Measurements from ENCODE around the gene NMNAT2. TPM values are rescaled to one million over a fixed set of nuclear protein-coding genes. Genes with fewer than 3 reads are reported as not detected.

NMNAT2 gene
- polyA plus RNA-seq, 4 donors = 3.0 to 12.9 (median 4.8) TPM

GRCh38 chr1:183291802-183292514, 126.2 kb downstream of the NMNAT2 start:
- no peak for DNase-seq (ENCODE audit: low read depth in 4 of 4, low spot score in 3 of 4)

GRCh38 chr1:183291216-183291762, 126.9 kb downstream of the NMNAT2 start:
- no peak for DNase-seq (ENCODE audit: low read depth in 4 of 4, low spot score in 3 of 4)

- DNase-seq (ENCODE audit: low read depth in 4 of 4, low spot score in 3 of 4) = no peak
These were observed 127.6 kb downstream of the NMNAT2 start for GRCh38 chr1:183290628-183291027.

- DNase-seq (ENCODE audit: low read depth in 4 of 4, low spot score in 3 of 4) = no peak
These were observed 129.1 kb downstream of the NMNAT2 start for GRCh38 chr1:183289051-183289496.

- no peak for DNase-seq (ENCODE audit: low read depth in 4 of 4, low spot score in 3 of 4)
These were observed 129.6 kb downstream of the NMNAT2 start for GRCh38 chr1:183288583-183288982.

- no peak for DNase-seq (ENCODE audit: low read depth in 4 of 4, low spot score in 3 of 4)
These were observed 130.9 kb downstream of the NMNAT2 start for GRCh38 chr1:183287191-183287675.

GRCh38 chr1:183285746-183286145, 132.4 kb downstream of the NMNAT2 start:
- no peak for DNase-seq (ENCODE audit: low read depth in 4 of 4, low spot score in 3 of 4)

- DNase-seq (ENCODE audit: low read depth in 4 of 4, low spot score in 3 of 4) = no peak
These were observed 132.9 kb downstream of the NMNAT2 start for GRCh38 chr1:183285256-183285655.

- DNase-seq (ENCODE audit: low read depth in 4 of 4, low spot score in 3 of 4) = no peak
These were observed 134.1 kb downstream of the NMNAT2 start for GRCh38 chr1:183284086-183284485.

- DNase-seq (ENCODE audit: low read depth in 4 of 4, low spot score in 3 of 4) = no peak
These were observed 134.9 kb downstream of the NMNAT2 start for GRCh38 chr1:183283286-183283685.

GRCh38 chr1:183282101-183282855, 135.9 kb downstream of the NMNAT2 start:
- no peak for DNase-seq (ENCODE audit: low read depth in 4 of 4, low spot score in 3 of 4)

GRCh38 chr1:183281553-183282091, 136.6 kb downstream of the NMNAT2 start:
- DNase-seq (ENCODE audit: low read depth in 4 of 4, low spot score in 3 of 4) = peak; percentile 79 to 89 (median 83)

GRCh38 chr1:183281039-183281438, 137.1 kb downstream of the NMNAT2 start:
- no peak for DNase-seq (ENCODE audit: low read depth in 4 of 4, low spot score in 3 of 4)

- no peak for DNase-seq (ENCODE audit: low read depth in 4 of 4, low spot score in 3 of 4)
These were observed 138.3 kb downstream of the NMNAT2 start for GRCh38 chr1:183279835-183280234.

GRCh38 chr1:183278739-183279591, 139.2 kb downstream of the NMNAT2 start:
- no peak for DNase-seq (ENCODE audit: low read depth in 4 of 4, low spot score in 3 of 4)

- no peak for DNase-seq (ENCODE audit: low read depth in 4 of 4, low spot score in 3 of 4)
These were observed 140.1 kb downstream of the NMNAT2 start for GRCh38 chr1:183277821-183278738.

GRCh38 chr1:183276386-183277080, 141.6 kb downstream of the NMNAT2 start:
- no peak for DNase-seq (ENCODE audit: low read depth in 4 of 4, low spot score in 3 of 4)

- no peak for DNase-seq (ENCODE audit: low read depth in 4 of 4, low spot score in 3 of 4)
These were observed 142.9 kb downstream of the NMNAT2 start for GRCh38 chr1:183275322-183275721.

GRCh38 chr1:183274836-183275235, 143.3 kb downstream of the NMNAT2 start:
- no peak for DNase-seq (ENCODE audit: low read depth in 4 of 4, low spot score in 3 of 4)

Data from left renal pelvis (tissue), 4 donors.